ENCODE measurements around the gene ADGRF4.

- TF ChIP-seq CTCF (IDR thresholded peaks at IDR 0.05) (no peak), POLR2A (IDR thresholded peaks at IDR 0.05) (no peak)
These were observed 23.8 kb downstream of the ADGRF4 start for GRCh38 chr6:47722194-47722593.
